Measurements from ENCODE around the gene SNX8.
"Not testable (repeated sequence)": the region's sequence is repeated elsewhere in the genome, so short reads cannot be mapped to it uniquely, and the experiment has no call there.

The SNX8 gene, protein sequence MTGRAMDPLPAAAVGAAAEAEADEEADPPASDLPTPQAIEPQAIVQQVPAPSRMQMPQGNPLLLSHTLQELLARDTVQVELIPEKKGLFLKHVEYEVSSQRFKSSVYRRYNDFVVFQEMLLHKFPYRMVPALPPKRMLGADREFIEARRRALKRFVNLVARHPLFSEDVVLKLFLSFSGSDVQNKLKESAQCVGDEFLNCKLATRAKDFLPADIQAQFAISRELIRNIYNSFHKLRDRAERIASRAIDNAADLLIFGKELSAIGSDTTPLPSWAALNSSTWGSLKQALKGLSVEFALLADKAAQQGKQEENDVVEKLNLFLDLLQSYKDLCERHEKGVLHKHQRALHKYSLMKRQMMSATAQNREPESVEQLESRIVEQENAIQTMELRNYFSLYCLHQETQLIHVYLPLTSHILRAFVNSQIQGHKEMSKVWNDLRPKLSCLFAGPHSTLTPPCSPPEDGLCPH
- total RNA-seq, result 4.7 to 5.4 reads per million in 2 donors

DNA sequence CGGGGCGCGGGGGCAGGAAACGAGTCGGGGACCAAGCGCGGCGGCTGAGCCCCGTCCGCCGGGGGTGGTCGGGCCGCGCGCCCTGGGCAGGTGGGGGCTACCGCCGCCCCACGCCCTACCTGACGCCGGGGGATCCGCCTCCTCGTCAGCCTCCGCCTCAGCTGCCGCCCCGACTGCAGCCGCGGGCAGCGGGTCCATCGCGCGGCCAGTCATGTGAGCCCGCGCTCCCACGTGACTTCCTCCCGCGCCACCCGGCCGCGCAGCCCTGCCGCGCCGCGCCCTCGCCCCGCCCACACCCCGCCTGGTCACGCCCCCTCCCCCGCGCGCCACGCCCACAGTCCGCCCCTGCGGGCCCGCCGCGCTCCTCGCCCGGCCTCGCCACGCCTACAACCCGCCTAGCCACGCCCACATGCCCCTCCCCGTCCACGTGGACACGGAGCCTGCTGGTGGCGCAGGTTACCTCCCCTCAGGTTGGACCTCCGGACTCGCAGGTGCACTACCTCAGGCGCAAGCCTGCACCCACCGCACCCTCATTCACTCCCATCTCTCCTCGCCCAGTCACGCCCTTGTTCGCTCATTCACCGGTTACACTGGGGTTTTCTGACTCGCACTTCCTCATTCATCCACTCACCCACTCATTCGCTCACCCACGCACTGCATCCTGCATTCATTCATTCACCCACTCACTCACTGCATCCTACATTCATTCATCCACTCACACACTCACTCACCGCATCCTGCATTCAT lies at the start of gene SNX8:
SNX8 (minus strand) TSS at position 233 of the 747 bp plus-strand sequence; CDS start at position 213, 20 bp downstream.
- DNase-seq, result peak; percentile 87 to 99 (median 91)

DNA sequence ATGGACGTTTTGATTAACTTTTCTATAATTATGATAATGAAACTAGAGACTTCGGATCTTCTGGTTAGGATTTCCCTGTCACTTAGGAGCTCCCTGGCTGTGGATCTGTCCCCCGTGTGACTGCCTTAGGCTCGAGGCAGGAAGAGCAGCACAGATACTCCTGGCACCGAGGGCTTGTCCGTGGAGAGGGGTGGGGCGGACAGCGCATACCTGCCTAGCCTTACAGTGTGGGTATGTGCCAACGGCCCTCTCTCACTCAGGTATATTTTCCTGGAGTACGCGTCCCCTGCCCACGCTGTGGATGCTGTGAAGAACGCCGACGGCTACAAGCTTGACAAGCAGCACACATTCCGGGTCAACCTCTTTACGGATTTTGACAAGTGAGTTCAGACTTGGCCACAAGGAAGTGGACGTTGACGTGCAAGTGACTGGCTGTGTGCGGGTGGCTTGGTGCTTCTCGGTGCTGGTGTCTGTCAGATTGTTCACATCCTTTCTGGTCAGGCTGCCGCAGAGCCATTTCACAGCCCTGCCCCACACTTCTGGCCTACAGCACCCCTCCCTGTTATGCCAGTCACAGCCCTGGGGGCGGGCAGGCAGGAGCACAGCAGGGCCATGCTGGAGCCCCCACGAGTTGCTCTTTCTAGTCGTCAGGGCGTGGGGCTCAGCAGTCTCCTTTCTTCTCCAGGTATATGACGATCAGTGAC lies 48.3 kb upstream of the SNX8 start:
- no peak for DNase-seq

DNA sequence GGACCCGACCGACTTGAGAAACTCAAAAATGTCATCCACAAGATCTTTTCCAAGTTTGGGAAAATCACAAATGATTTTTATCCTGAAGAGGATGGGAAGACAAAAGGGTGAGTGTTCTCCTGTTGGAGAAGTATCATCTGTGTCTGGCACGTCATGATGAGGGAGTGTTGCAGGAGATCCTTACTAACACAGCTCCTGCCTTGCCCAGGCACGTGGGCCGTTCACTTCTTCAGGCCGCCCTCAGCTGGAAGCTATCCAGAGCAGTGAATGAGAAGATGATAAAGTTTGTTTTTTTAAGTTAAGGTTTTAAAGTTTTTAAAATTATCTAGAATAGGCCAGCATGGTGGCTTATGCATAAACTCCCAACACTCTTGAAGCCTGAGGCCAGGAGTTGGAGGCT lies 46.6 kb upstream of the SNX8 start:
- DNase-seq, result no peak

DNA sequence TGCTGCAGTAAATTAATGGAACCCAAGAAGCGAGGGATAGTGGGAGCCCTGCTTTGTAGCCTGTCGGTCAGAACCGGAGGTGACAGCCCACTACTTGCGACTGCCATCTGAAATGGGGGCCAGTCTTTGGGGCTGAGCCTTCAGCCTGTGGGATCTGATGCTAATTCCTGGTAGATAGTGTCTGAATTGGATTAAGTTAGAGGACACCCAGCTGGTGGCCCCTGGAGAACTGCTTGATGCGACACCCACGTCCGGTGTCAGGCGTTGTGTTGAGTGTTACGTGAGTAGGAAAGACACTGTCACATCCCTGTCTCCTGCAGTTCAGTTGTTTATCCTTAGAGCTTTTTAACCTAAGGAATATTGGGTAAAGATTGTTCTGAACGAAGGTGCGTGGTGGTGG lies 45.4 kb upstream of the SNX8 start:
- no peak for DNase-seq

DNA sequence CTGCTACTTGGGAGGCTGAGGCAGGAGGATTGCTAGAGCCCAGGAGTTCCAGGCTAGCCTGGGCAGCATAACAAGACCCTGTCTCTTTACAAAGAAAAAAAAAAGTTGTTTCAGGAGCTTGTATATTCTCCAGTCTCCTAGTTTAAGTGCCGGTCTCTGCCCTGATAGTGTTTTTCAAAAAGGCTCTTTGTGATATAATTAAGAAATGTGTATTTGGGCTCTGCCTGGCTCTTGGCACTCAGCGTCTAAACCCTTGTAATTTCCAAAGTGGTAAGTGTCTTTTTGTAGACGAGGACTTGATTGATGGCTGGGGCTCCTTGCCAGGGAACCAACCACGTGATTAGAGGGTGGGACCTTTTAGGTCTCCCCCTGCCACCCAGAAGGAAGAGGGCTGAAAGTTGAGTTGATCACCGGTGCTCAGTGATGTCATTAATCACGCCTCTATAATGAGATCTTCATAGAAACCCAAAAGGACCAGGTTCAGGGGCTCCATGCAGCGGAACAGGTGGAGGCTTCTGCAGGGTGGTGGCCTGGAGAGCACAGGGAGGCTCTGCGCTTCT lies 44.8 kb upstream of the SNX8 start:
- DNase-seq, result no peak

DNA sequence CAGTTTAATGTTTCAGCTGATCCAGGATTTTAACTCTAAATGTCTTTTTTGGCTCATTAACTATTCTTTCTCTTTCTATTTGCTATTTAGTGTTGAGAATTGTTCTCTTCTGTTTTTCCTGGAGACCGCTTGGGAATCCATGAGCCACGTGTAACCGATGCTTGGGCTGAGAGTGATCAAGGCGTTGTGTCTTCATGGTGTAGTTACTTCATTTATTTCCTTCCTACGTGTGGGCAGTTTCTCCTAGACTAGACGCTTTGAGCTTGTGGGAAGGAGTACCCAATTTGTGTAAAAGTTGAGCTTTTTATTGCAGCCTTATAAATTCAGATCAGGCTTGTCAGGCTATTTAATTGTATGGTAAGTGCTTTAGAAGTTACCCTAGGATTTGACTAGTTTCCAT lies 43.3 kb upstream of the SNX8 start:
- no peak for DNase-seq

DNA sequence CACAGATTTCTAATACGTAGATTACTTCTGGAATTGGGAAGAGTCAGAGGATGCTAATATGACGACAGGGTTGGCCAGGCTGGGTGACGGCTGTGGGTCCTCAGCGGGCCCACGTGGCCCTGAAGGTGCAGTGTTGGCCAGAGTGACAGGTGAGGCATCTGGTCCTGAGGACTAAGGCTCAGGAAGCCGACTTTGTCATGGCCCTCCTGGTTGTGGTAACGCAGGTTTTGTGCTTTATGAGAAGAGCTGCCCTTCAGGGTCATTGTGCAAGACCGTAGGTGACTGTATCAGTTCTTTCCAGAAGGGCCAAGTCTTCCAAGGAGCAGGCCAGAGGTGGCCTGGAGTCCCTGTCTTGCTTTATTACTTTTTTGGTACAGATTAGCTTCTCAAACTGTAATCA lies 42.9 kb upstream of the SNX8 start:
- no peak for DNase-seq

DNA sequence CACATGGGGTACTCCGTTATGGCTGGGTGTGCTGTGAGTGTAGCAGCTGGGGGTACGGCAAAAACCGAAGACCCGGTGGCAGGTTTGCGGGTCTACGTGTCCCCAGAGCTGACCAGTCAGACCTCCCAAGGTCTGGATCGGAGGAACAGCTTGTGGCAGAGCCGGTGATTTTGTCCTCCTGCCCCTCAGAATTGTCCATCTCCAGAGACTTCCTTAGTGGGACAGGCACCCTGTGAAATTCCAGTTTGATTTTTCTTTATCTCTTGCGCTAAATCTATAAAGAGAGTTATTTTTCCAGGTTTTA lies 41.4 kb upstream of the SNX8 start:
- no peak for DNase-seq

DNA sequence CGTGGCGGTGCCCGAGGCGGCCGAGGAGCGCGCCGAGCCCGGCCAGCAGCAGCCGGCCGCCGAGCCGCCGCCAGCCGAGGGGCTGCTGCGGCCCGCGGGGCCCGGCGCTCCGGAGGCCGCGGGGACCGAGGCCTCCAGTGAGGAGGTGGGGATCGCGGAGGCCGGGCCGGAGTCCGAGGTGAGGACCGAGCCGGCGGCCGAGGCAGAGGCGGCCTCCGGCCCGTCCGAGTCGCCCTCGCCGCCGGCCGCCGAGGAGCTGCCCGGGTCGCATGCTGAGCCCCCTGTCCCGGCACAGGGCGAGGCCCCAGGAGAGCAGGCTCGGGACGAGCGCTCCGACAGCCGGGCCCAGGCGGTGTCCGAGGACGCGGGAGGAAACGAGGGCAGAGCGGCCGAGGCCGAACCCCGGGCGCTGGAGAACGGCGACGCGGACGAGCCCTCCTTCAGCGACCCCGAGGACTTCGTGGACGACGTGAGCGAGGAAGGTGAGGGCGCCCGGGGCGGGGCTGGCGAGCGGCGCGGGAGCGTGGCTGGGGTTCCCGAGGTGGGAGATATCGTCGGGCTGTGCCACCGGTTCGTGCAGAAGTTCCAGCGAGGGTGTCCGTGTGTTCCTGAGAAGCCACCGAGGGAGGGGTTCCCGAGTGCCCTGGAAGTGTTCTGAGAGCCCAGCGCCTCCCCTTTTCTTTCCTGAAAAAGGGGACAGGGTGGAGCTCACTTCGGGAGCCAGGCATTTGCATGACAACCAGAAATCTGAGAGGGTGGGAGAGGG lies 40.9 kb upstream of the SNX8 start:
- DNase-seq, result peak in 2 of 5 experiments; percentile 13 to 26

DNA sequence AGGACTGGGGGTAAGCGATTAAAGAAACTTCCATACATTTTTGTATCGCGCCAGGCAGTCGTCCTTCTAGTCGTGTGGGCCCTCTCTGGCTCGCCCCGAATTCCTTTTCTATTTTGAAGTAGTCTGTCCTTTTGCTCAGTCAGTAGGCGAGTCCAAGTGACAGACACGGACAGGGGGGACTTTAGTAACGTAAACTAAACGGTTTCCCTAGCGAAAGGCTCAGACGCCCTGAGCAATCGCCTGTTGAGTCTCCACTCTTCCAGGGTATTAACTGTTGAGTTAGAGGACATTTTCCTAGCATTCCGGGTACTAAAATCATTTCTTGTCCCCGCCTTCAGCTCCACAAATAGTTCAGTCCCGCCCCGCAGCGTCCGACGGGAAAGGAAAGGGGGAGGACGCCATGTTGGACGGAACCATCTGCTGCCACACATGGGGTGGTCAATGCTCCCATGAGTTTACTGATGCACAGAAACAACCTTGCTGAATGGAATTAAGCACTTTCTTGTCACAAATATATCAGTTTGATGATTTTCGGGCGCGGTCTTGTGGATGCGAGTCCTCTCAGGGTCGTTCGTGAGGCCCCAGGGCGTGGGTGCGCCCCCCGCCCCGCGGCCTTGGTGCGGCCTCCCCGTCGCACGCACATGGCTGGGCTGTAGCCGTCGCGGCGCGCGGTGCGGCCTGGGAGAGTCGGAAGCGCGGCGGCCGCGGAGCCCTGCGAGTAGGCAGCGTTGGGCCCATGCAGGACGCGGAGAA lies 40.1 kb upstream of the SNX8 start, which contains the start of gene EIF3B:
EIF3B (plus strand) TSS at position 642 of the 753 bp plus-strand sequence; CDS start at position 737, 95 bp downstream.
- peak; percentile 74 to 96 (median 86) for DNase-seq

DNA sequence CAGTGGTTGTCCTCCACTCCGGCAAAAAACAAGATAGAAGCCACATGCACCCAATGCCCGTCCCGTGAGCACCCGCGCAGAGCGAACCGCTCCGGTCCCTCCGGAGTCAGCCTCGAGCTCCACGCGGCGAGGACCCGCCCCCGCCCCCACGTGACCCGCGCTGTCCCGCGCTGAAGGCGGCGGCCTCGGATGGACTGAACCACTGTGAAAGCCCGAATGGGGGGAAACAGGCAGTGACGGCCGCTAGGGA lies 39.6 kb upstream of the SNX8 start:
- DNase-seq, result peak in 4 of 5 experiments; percentile 84 to 94 (median 84)

DNA sequence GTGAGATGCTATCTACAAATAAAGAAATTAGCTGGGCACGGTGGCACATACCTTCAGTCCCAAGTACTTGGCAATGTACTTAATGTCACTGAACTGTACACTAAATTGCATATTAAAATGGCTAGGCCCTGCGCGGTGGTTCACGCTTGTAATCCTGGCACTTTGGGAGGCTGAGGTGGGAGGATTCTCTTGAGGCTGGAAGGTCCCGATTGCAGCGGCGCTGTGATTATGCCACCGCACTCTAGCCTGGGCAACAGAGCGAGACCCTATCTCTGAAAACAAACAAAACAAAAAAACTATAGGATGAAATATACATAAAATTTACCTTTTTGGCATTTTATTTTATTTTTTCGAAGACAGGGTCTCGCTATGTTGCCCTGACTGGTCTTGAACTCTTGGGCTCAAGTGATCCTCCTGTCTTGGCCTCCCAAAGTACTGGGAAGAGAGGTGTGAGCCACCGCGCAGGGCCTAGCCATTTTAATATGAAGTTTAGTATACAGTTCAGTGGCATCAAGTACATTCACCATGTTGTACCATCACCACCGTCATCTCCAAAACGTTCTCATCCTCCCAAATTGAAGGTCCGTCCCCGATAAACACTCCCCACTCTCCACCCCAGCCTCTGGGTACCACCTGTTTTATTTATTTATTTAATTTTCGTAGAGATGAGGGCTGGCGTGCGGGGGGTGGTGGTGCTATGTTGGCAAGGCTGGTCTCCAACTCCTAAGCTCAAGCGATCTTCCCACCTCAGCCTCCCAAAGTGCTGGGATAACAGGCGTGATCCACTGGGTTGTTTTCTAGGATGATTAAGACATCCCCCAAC lies 39.1 kb upstream of the SNX8 start:
- DNase-seq, result peak in 1 of 5 experiments; percentile 22

DNA sequence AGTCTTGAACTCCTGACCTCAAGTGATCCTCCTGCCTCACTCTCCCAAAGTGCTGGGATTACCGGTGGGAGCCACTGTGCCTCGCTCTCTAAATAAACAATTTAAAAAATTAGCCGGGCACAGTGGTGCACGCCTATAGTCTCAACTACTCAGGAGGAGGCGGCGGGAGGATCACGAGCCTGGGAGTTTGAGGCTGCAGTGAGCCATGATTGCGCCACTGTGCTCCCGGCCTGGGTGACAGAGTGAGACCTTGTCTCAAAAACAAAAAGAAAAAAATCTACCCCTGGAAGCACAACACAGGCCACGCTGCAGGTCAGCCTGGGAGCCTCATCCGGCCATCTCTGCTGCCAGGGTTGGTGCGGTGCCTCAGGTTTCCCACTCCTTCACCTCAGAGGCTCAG lies 36.6 kb upstream of the SNX8 start:
- no peak for DNase-seq

DNA sequence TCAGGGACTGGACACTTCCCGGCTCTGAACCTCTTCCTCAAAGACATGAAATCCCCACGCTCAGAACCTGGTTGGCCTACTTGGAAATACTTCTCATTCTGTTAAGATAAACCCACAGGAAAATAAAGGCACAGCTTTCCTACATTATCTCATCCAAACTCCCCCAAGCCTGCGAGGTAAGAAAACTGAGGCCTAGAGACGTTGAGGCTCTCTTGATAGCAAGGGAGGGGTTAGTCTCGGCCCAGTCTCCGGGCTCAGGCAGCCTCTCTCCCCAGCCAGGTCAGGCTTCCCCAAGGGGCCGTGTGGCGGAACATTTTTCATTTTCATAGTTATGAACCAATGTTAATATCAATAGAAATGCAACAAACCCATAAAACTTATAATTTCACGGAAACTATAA lies 35.8 kb upstream of the SNX8 start:
- DNase-seq, result no peak

DNA sequence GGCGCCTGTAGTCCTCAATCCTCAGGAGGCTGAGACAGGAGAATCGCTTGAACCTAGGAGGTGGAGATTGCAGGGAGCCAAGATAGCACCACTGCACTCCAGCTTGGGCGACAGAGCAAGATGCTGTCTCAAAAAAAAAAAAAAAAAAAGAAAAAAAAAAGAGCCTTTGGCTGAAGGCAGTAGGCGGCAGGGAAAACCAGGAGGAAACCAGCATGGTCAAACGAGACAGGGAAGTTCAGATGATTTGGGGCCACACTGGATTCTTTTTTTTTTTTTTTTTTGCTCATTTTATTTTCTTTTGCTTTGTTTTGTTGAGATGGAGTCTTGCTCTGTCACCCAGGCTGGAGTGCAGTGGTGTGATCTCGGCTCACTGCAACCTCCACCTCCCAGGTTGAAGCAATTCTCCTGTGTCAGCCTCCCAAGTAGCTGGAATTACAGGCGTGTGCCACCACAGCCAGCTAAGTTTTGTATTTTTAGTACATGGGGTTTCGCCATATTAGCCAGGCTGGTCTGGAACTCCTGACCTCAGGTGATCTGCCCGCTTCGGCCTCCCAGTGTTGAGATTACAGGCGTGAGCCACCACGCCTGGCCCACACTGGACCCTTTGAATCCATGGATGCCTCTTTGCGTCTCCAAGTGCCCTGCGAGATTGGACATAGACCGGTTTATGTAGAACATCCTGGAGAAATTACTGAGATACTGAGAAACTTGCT lies 33.3 kb upstream of the SNX8 start:
- DNase-seq, result not testable (repeated sequence)

DNA sequence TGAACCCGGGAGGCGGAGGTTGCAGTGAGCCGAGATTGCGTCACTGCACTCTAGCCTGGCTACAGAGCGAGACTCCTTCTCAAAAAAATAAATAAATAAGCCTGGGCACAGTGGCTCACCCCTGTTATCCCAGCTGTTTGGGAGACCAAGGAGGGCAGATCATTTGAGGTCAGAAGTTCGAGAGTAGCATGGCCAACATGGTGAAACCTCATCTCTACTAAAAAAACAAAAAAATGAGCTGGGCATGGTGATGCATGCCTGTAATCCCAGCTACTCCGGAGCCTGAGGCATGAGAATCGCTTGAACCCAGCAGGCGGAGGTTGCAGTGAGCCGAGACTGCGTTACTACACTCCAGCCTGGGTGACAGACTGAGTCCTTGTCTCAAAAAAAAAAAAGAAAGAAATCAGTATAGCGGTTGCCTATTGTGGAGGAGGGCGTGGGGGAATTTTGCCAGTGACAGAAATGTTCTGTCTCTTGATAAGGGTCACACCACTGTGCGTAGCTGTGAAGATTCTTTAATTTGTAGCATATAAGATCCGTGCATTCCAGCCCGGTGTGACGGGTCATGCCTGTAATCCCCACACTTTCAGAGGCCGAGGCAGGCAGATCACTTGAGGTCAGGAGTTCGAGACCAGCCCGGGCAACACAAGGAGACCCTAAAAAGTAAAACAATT lies 22.5 kb upstream of the SNX8 start:
- DNase-seq, result no peak

DNA sequence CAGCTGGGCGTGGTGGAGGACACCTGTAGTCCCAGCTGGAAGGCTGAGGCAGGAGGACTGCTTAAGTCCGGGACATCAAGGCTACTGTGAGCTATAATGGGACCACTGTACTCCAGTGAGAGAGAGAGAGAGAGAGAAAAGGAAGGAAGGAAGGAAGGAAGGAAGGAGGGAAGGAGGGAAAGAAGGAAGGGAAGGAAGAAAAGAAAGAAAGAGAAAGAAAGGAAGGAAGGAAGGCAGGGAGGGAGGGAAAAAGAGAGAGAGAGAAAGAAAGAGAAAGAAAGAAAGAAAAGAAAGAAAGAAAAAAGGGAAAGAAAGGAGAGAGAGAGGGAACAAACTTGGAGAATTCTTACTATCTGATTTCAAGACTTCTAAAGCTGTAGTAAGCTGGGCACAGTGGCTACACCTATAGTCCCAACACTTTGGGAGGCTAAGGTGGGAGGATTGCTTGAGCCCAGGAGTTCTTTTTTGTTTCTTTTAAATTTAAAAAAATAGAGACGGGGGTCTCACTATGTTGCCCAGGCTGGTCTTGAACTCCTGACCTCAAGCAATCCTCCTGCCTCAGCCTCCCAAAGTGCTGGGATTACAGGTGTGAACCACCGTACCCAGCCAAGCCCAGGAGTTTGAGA lies 18.5 kb upstream of the SNX8 start:
- not testable (repeated sequence) for DNase-seq

DNA sequence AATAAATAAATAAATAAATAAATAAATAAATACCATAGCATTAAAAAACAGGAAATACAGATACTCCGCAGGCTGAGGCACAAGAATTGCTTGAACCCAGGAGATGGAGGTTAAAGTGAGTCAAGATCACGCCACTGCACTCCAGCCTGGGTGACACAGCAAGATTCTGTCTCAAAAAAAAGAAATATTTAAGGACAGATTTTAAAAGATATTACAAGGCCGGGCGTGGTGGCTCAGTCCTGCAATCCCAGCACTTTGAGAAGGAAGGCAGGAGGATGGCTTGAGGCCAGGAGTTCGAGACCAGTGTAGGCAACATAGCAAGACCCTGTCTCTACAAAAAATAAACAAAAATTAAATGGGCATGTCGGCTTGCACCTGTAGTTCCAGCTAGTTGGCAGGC lies 17.5 kb upstream of the SNX8 start:
- DNase-seq, result no peak

DNA sequence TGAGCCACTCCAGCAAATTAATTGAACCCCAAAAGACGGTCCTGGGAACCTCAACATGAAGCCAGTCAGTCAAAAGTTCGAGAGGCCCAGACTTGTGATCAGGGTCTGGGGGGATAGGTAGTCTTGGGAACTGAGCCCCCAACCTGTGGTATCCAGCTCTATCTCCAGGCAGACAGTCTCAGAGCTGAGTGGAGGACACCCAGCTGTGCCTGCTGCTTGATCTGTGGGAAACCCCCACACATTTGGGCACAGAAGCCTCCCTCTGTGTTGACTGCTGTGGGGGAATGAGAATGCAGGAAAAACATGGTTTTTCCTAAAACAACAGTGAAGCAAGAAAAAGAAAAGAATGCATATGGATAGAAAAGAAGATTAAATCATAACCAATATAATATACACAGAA lies 16.3 kb upstream of the SNX8 start:
- DNase-seq, result no peak
